Activated CD4-positive, alpha-beta T cell treated with anti-CD3 and anti-CD28 coated beads, Interleukin-2, amount 50 U/mL, for 4 hours (primary cell): Measurements from ENCODE around the gene RSKR.
A peak's percentile ranks its signal among the peaks of the same experiment; 100 is the strongest.
"Not testable (repeated sequence)": the region's sequence is repeated elsewhere in the genome, so short reads cannot be mapped to it uniquely, and the experiment has no call there.

Source experiments
- DNase-seq, 2 experiments: peaks; one replicate each; pipeline ENCODE4 v3.0.0-alpha.2; 2020

The RSKR gene

GRCh38 chr17:28613931-28614381 is at the start of gene RSKR:
Gene RSKR, minus strand, starts transcription at chr17:28614185. Its CDS starts 24 bp downstream, at chr17:28614161.
- DNase-seq = no peak

- no peak for DNase-seq
Measured at GRCh38 chr17:28663723-28664122, 49.7 kb upstream of the RSKR start.

GRCh38 chr17:28662527-28662829 is 48.5 kb upstream of the RSKR start:
- DNase-seq = no peak

GRCh38 chr17:28661635-28662526 is 47.9 kb upstream of the RSKR start, which contains the start of the genes SDF2 and SUPT6H:
Gene SDF2, minus strand, starts transcription at chr17:28661906. Its CDS starts 30 bp downstream, at chr17:28661876.
Gene SUPT6H, plus strand, starts transcription at chr17:28662205. Its CDS starts 11,197 bp downstream, at chr17:28673402.
- DNase-seq = peak; percentile 93

- not testable (repeated sequence) for DNase-seq
Measured at GRCh38 chr17:28659497-28659881, 45.5 kb upstream of the RSKR start.

GRCh38 chr17:28658766-28659496 is 44.9 kb upstream of the RSKR start:
- DNase-seq = not testable (repeated sequence)

DNA sequence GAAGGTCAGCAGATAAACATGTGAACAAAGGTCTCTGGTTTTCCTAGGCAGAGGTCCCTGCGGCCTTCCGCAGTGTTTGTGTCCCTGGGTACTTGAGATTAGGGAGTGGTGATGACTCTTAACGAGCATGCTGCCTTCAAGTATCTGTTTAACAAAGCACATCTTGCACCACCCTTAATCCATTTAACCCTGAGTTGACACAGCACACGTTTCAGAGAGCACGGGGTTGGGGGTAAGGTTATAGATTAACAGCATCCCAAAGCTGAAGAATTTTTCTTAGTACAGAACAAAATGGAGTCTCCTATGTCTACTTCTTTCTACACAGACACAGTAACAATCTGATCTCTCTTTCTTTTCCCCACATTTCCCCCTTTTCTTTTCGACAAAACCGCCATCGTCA is 44.4 kb upstream of the RSKR start:
- DNase-seq = not testable (repeated sequence)

GRCh38 chr17:28657756-28658155 is 43.8 kb upstream of the RSKR start:
- no peak for DNase-seq

DNA sequence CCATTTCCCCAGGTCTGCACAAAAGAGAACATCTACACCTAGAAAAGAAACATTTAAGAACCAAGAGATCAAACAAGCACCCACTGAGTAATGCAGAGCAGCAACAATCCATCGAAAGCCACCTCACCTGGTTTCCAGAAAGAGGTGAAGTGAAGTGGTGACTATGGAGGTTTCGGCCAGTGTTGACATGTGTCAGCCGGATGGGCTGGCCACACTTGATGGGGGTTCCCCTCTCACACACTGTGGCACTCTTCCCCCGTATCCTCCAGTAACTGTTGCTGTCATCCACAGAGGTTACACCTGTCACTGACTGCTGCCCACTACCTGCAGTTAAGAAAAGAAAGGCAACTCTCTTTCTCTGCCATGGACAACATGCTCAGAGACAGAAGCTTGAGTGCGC is 41.2 kb upstream of the RSKR start:
- DNase-seq = no peak

DNA sequence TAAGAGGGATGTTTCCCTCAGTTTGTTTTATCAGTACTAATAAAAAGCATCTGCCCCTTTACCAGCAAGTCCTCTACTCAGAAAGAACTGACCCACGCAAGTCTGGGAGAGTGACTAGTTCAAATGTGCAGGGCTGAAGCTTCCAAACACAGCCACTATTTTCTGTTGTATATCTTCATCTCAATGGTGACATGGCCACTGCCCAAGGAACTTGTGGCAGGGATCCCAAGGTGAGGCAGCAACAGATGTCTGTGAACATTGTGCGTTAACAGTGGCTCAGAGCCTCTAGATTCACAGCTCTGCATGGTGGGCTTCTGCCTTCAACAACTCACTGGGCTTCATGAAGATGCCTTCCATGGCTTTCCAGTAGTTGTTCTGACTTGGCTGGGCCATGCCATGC is 34.7 kb upstream of the RSKR start:
- no peak for DNase-seq

- DNase-seq = no peak
Measured at GRCh38 chr17:28646039-28646754, 32.2 kb upstream of the RSKR start.

DNA sequence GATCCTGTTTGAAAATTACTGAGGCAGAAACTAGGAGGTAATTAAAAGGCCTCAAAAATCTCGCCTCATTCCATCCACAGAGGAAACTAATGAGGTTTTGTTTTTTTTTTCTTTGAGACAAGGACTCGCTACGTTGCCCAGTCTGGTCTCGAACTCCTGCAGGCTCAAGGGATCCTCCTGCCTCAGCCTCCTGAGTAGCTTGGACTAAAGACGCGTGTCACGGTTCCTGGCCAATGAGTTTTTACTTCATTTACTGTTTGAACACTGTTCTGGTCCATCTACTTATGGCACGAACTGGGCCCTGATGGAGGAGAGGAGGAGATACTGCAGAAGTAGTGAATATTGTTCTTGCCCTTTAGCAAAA is 31.6 kb upstream of the RSKR start:
- DNase-seq = no peak

- DNase-seq = peak; percentile 95
Measured at GRCh38 chr17:28644787-28645575, 31.0 kb upstream of the RSKR start, which contains the start of gene BLTP2. Gene BLTP2, minus strand, starts transcription at chr17:28645158. Its CDS starts 102 bp downstream, at chr17:28645056.

GRCh38 chr17:28643983-28644786 is 30.2 kb upstream of the RSKR start:
- DNase-seq = no peak

DNA sequence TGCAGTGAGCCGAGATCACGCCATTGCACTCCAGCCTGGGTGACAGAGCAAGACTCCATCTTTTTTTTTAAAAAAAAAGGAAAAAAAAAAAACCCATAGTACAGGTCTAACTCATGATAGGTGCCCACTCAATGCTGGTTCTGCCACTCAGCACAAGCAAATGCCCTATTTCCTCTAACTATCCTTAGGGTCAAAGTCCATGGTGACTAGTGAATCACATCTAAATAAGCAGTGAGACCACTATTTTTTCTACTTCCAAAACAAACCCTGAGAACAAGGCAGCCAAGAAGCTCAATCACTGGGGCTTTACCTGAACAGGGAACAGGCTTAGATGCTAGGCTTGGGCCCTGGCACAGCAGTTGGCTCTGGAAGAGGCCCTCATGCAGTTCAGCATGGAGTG is 27.6 kb upstream of the RSKR start:
- no peak for DNase-seq

GRCh38 chr17:28635506-28635905 is 21.5 kb upstream of the RSKR start:
- no peak for DNase-seq

DNA sequence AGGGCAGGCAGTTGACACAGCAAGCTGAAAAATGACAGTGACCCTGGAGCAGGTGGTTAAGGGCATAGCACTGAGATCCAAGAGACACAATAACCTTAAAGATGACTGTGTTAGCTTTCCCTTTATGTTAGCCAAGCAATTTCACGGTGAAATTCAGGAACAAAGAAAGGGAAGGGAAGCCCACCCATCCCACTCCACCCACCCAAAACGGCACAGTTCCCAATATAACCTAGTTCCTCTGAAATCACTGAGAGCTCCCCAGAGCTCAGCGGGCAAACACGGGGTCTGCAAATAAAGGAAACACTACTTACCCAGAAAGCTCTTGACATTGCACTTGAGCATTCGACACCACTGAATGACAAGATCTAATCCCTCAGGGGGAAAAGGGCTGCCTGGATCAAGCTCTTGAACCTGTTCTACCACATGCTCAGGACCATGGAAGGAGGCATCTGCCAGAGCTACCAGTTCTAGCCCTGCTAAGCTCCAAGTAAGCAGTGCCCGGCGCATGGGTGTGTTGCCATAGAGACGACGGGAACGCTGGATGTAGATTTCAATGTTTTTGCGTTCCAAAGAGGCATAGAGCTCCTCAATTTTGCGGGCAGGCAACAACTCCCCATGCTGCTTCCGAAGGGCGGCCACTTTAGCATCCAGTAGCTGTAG is 20.4 kb upstream of the RSKR start:
- no peak for DNase-seq

DNA sequence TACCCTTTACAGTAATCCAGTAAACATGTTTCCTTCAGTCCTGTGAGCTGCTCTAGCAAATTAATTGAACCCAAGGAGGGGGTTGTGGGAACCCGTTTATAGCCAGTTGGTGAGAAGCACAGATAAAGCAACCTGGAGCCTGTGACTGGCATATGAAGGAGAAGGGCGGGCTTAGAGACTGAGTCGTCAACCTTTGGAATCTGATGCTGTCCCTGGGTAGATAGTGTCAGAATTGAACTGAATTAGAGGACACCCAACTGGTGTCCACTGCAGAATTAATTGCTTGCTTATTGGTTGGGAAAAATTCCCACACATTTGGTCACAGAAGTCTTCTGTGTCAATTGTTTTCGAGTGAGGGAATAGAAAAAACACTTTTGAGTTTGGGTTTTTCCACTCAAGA is 12.8 kb upstream of the RSKR start:
- DNase-seq = no peak

- DNase-seq = no peak
Measured at GRCh38 chr17:28624148-28624547, 10.2 kb upstream of the RSKR start.

DNA sequence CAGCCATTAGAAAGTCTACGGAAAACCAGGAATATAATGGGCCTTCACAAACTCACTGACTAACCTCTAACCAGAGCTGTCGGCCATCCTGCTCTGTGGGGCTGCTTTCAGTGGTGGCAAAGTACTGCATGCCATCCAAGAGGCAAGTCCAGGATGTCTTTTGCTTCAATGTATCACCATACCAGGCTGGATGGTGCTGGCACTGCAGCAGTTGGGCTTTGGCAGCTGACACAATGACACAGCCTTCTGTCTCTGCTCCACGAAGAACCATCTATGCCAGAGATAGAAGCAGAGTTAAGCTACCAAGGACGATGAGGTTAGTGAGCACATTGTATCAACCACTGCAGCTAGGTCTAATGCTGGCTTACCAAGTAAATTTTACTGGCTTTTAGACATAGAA is 9.7 kb upstream of the RSKR start:
- DNase-seq = no peak

DNA sequence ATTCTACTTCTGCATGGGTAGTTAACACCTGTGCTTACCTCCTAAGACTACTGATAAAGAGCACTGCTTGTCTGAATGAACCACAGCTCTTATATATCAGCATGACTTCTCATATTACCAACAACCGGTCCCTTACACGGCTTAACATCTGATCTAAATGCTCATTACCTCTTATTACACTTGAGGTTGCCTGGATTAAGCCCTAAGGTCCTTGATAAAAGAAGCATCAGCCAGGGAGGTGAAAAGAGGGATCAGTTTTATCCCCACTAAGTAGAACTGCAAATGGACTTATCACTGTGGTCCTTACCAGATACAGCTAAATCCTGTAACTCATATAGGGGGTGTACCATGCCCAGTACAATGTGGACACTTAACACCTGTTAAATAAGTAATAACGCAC is 8.2 kb upstream of the RSKR start:
- DNase-seq = no peak
